Coronary artery (tissue), 2 donors: ENCODE results near the gene GSTT2B.
"Not testable (repeated sequence)": the region's sequence is repeated elsewhere in the genome, so short reads cannot be mapped to it uniquely, and the experiment has no call there.

ENCODE experiments used
- DNase-seq: peaks from one replicate; pipeline ENCODE4 v3.0.0-alpha.2; 2017; ENCODE audit warnings: low spot score
- H3K27ac ChIP-seq, 2 donors: fragments of 200-600 bp; sonication (generic); one replicate each; pipeline ENCODE4 v1.5.1; 2016 to 2019
- H3K4me3 ChIP-seq: fragments of 200-600 bp; sonication (generic); 2 replicates; pipeline ENCODE4 v1.5.1; 2016; ENCODE audit warnings: mild to moderate bottlenecking, moderate library complexity
- CTCF ChIP-seq: fragments of 200-600 bp; sonication (generic); IDR thresholded peaks from one replicate; pipeline ENCODE4 v1.5.1; 2019; ENCODE audit warnings: antibody characterized with exemption

Gene GSTT2B

GRCh38 chr22:23909296-23909898 lies 51.6 kb downstream of the GSTT2B start:
- H3K4me3 ChIP-seq = peak overlapping the region; percentile 29
- TF ChIP-seq CTCF = no peak
- DNase-seq = no peak
- peak overlapping the region; percentile 20 to 27 for H3K27ac ChIP-seq

GRCh38 chr22:23908587-23909205 lies 52.3 kb downstream of the GSTT2B start:
- no peak for DNase-seq
- H3K4me3 ChIP-seq = peak overlapping the region; percentile 29
- peak overlapping the region in 1 of 2 donors; percentile 2 for H3K27ac ChIP-seq
- no peak for TF ChIP-seq CTCF

DNA sequence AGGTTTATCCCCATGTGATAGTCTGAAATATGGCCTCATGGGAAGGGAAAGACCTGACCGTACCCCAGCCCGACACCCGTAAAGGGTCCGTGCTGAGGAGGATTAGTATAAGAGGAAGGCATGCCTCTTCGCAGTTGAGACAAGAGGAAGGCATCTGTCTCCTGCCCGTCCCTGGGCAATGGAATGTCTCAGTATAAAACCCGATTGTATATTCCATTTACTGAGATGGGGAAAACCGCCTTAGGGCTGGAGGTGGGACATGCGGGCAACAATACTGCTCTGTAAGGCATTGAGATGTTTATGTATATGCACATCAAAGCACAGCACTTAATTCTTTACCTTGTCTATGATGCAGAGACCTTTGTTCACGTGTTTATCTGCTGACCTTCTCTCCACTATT lies 53.6 kb downstream of the GSTT2B start:
- not testable (repeated sequence) for H3K27ac ChIP-seq, H3K4me3 ChIP-seq, DNase-seq
